Stimulated activated CD8-positive, alpha-beta memory T cell treated with anti-CD3 and anti-CD28 coated beads, Interleukin-7, amount 100 ng/mL, for 4 hours (primary cell): ENCODE measurements around the gene CREB5.

Experiments
- DNase-seq, 2 donors: peaks; one replicate each; pipeline ENCODE4 v3.0.0-alpha.2; 2020; ENCODE audit warnings: low read depth in 2 of 2

Gene CREB5

DNA sequence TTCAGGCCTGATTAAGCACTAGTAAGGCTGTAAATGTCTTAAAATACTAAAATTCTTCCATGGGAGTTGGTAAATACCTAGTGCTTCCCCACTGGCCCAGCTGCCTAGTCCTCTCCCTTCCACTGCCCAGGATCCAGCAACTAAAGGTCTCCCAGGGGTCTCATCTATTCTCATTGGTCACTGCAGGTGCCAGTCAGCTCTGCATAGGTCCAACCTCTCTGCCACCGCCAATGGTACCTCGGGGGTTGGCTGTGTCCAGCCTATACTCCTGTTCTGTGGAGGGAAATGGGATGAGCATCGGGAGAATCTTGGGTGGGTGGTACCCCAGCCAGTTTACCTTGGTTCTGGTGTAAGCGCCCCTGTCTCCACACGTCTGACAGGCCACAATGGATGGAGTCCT lies 6.1 kb upstream of the CREB5 start:
- DNase-seq, result no peak

DNA sequence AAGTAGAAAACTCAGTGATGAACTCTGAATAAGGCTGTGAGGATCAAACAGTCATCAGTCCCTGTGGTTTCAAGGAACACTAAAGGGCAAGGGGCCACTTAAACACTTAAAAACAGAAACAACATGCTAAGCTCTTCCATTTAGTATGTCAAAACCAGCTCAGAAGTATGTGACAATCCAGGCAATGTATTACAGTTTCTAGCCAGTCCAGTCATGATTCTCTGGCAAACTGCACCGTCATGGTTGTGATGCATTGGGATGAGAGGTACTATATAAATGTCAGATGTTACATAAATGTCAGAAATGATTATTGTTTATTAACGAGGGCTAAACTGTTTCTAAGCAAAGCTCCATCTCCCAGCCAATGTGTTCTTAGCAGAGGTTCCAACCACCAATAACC lies 4.7 kb upstream of the CREB5 start:
- DNase-seq, result no peak

DNA sequence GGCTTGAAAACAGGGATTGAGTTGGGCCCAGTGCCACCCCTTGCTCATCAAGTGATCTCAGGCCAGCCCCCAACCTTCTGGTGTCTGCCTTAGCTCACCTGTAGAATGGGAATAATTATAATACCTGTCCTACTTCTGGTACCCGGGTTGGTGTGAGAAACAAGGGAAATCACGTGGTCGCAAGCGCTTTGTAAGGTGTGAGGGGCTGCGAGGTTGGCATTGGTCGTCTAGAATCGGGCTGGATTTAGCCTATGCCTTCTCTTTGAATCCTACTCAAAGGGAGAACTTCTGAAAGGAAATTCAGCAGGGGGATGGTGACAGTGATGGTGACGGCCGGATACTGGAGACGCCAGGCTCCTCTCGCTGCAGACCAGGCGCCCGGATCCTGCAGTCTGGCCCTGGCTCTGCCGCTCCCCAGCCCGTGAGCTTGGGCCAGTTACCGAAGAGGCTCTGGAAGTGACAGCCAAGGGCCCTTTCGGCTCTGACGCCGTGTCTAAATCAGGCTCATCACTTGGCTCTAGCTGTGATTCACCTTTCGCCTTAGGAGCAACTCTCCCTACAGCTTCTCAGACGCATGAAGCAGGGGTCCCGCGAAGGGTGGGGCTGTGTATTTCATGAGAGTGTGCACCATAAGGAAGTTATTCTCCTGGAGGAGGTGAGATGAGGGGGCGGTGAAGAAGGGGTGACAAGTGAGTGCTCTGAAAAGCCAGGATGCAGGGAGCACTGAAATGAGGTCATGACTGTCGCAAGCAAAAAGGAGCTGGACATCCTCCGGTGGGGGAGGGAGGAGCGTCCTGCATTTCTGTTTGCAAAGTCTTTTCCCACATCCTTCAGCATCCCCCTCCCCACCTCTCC lies 4.0 kb upstream of the CREB5 start:
- DNase-seq, result no peak

DNA sequence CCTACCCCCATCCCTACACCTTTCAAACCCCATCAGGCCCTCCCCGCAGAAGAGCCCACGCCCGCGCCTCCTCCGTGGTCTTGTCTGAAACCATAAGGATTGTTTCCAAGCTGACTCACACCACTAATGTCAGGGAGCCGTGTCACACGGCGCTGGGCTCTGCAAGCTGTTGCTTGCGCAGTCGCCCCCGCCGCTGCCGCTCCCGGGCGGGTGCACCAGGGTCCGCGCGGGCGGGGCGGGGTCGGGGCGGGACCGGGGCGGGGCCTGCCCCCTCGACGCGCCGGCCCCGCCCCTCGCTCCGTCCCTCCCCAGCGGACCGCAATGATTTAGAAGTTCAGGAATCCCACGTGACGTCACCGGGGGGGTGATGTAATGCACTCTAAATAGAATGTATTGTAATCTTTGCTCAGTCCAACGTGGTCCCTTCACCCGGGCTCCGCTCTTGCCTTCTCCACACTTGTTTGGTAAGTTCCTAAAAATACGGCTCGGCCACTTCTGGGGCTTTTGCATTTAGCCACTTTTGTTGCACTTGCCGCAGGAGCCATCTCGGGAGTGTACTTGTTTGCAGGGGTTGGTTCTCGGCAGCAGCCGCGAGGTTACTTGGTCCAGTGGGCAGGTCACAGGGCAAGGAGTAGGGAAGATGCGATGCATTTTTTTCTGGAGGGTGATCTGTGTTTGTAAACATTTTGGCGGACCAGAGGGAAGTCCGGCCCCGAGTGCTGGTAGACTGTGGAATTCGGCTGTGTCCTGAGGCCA lies 3.2 kb upstream of the CREB5 start:
- DNase-seq, result peak; percentile 58 to 62

- no peak for DNase-seq
Measured at GRCh38 chr7:28409716-28410627, 2.3 kb upstream of the CREB5 start.

- no peak for DNase-seq
Measured at GRCh38 chr7:28410628-28411531, 1.4 kb upstream of the CREB5 start.

DNA sequence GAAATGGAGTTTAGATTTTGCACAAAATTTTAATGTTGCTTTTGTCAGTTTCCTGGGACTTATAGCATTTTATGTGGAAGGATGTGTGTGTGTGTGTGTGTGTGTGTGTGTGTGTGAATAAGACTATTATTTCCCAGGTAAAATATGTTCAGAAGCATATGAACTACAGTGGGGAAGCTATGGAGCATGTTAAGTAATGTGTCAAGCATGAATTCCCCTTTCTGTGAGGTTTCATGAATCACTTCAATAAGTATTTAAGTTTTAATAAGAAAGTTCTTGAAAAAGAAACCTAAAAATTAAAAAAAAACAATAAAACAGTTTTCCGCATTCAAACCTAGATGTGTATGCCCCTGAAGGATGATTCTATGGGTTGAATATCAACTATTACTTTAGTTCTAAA lies 693 bp downstream of the CREB5 start:
- DNase-seq, result no peak

DNA sequence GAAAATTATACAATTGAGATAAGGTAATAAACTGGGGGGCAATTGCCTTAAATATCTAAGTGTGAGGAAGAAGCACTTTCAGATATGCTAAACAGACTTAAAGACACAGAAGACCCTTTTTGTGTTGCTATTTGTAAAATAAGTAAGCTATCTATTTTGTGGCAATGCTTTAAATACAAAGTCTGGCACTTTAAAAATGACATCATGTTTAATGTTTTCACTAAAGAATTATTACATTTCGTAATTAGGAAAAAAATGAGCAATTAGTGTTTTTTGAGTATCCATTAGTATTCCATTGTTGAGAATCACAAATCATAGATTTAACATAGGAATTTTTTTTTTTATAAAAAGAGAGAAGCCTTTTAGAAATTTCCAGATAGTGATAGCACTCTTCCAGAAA lies 2.1 kb downstream of the CREB5 start:
- DNase-seq, result no peak

DNA sequence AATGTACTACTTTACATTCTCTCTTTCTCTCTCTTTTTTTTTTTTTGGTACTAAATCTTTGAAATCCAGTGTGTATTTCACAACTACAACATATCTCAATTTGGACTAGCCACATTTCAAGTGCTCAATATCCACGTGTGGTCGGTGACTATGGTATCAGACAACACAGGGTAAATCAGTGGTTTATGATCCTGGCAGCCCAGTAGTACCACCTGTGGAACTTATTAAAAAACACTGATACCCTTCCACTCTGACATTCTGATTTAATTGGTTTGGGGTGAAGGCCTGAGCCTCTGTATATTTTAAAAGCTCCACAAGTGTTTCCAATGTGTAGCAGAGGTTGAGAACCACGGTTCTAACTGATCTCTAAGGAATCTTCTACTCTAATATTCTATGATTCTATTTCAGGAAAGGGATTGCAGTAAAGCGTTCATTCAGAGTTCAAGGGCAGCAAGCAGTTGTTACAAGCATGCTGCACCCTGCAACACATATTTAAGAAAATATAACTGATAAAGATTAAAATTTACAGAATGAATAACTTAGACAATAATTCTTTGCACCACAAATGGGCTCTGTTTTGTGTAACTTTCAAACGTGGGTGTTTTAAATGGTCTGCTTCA lies 5.1 kb downstream of the CREB5 start:
- DNase-seq, result no peak

DNA sequence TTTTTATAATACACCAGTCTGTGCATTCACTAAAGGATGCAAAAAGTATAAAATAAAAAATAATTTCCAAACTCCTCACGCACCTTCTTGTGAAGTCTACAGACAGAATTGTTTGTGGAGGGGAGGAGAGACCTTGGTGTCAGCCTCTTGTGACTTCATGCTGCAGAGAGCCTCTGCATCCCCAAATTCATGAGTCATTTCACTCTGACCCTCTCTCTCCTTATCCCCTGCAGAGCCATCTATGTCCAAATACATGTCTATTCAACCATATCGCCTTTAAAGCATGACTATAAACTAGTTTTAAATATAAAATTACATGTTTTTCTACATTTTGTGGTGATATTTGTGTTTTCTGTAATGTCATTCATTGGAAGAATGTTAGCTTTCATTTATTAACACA lies 6.0 kb downstream of the CREB5 start:
- DNase-seq, result no peak

DNA sequence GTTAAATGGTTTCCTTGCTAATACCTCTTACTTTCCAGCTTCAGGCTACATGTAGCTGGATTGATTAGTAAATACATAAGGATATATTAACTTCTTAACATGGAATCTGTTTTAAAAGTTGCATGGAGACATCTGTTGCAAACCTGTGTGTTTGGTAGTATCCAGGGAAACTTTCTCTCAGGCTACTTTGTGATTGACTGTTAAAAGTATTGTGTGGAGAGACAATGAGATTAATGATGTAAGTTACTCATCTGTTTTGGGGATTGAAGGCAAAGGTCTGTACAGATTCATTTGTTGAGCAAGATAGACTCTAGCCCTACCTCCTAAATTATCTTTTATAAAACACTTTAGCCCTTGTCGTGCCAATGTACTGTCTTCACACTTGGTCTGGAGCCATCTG lies 6.6 kb downstream of the CREB5 start:
- no peak for DNase-seq

GRCh38 chr7:28419716-28420115 lies 7.4 kb downstream of the CREB5 start:
- no peak for DNase-seq

- DNase-seq, result no peak
Measured at GRCh38 chr7:28423112-28423511, 10.8 kb downstream of the CREB5 start.

DNA sequence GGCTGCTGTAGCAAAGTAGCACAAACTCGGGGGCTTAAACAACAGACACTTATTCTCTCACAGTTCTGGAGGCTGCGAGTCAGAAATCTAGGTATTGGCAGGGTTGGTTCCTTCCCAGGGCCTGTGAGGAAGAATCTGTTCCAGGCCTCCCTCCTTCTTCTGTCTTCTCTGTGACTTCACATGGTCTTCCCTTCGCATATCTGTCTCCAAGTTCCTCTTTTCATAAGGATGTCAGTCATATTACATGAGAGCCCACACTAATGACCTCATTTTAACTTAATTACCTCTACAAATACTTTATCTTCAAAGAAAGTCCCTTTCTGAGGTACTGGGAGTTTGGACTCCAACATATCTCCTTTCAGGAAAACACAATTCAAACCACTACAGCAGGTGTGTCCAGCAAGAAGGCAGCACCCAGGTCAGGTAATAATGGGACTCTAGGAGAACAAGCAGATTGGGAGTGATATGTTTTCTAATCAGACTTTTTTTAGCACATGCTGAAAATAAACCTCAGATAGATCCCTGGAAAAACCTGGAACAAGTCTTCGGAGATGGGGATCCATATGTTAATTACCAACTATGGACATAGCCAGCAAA lies 11.7 kb downstream of the CREB5 start:
- no peak for DNase-seq

DNA sequence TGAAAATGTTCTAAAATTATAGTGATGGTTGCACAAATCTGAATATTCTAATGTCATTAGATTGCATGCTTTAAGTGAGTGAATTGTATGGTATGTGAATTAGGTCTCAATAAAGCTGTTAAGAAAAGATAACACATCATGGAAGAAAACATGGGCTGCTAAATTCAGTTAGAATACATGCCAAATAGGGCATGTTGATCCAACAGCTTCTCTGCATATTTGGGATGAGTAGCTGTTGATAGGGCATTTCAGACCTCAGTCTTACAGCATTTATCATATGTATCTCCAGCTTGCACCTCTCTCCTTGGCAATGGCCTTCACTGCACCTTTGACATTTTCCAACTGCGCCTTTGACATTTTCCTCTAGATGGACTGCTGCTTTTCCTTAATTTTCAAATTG lies 13.2 kb downstream of the CREB5 start:
- DNase-seq, result no peak

DNA sequence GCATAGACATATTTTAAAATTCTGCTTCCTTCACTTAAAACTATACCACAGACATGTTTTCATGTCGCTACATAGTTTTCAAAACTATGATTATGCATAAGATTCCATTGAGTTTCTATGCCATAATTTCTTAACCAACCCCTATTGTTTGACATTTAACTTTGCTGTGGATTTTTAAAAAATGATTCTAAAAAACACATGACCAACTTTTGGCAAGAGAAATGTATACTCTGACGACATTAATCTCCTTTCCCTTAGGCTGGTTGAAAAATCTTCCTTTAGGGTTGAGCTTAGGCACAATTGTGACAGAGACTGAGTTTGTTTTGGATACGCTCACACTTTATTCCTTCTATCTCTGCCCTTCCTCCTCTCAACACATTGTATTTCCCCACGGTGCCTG lies 14.9 kb downstream of the CREB5 start:
- no peak for DNase-seq

GRCh38 chr7:28430616-28431015 lies 18.3 kb downstream of the CREB5 start:
- DNase-seq, result no peak

DNA sequence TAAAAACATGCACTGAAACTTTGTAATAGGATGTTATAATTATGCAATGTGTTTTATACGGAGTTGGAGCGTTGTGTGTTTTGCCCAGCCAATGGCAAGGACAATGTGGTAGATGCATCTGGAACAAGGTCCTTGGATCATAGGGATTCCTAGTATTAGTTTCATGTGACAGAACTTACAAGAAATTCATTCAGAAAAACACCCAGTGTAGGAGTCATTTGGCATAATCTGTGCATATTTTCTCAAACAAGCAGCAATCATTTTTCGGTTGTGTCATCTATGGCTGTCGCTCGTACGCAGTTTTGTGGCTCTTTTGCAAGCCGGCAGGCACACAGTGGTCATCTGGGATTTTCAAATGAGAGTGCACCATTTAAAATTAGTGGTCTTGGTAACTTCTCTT lies 19.8 kb downstream of the CREB5 start:
- no peak for DNase-seq

DNA sequence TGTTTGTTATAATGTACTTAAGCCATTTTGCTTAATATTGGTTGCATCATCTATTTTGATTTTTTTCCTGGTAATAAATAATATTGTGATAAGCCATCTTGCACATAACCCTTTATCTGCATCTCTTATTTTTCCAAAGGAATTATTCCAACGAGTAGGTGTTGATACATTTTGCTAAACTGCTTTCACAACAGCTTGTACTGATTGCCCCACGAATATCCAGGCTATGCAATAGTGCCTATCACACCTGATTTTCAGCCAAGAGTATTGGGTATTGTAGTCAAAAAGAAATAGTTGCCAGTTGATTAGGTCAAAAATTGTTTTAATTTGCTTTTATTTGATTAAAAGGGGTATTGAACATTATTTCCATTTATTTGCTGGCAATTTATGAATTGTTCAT lies 20.7 kb downstream of the CREB5 start:
- no peak for DNase-seq

DNA sequence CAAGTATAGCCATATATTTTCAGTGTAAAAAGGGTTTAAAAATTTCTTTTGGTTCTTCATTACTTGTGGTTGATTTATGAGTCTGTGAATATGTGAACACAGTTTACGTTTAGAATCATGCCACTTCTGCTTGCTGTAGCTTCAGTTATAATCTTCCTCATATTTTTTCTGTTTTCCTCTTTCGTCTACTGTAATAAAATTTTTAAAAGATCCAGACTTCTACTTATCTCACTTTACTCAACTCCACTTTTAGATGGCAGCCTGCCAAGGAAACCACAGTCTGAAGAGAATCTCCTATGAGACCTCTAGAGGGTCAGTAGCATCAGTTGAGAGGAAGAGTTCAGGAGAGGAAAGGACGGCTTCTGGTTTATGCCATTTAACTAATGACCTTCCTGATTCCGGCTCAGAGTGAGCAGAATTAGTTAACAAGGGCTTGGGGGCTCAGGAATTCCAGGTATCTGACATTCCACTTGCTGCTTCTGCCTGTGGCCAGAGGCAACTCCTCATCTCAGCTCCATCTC lies 21.4 kb downstream of the CREB5 start:
- DNase-seq, result no peak
